Measurements from ENCODE around the gene RBMY1D.
"Not testable (repeated sequence)": the region's sequence is repeated elsewhere in the genome, so short reads cannot be mapped to it uniquely, and the experiment has no call there.

RBMY1D gene

DNA sequence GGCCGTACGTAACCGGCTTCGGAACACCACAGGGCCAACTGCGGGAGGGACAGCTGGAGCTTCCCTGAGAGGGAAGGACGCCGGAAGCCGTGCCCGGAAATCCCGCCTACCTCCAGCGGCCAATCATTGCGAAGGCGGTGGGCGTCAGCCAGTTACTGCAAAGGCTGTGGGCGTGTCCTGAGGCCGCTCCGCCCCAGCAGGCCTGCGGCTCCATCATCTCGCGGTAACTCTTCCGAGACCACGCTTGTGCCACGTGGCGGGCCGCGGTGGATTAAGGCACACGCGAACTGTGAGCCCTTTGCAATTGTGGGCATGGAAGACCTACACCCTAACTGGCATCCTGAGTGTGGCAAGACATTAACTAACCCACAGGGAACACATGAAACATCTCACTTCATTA, at the start of gene RBMY1D:
TSS of gene RBMY1D (minus strand) at position 101 of the 400 bp plus-strand sequence. CDS start 2,013 bp downstream, outside the sequence.
- not testable (repeated sequence) for DNase-seq

DNA sequence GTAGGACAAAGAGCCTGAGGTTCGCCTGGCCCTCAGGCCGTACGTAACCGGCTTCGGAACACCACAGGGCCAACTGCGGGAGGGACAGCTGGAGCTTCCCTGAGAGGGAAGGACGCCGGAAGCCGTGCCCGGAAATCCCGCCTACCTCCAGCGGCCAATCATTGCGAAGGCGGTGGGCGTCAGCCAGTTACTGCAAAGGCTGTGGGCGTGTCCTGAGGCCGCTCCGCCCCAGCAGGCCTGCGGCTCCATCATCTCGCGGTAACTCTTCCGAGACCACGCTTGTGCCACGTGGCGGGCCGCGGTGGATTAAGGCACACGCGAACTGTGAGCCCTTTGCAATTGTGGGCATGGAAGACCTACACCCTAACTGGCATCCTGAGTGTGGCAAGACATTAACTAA, 23.6 kb upstream of the RBMY1D start, which contains the start of gene RBMY1E:
TSS of gene RBMY1E (minus strand) at position 101 of the 400 bp plus-strand sequence. CDS start 1,978 bp downstream, outside the sequence.
- not testable (repeated sequence) for DNase-seq

DNA sequence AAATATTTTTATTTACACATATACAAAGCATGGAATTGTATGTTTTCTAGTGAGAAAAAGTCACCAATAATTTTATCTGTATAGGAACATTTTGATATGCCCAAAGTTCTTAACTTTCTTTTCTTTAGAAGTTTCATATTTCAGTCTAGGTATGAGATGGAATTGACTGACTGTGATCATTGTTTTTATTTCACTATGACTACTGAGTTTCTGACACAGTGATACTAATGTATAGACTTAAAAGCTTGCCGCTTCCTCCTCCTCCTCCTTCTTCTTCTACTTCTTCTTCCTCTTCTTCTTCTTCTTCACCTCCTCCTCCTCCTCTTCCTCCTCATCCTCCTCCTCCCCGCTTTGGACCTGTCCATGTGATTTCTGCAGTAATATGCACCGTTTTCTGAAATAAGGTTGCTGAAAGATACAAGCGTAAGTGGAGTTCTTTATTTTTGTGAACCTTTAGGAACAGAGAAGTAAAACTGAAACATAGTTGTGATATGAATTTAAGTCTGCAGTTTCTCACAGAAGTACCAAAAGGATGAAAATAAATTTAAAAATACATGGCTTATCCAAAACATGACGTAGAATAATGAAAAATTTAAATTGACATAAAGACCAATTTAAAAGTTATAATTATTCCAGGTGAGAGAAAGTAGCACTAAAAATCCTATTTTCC, 24.8 kb downstream of the RBMY1D start:
- DNase-seq: not testable (repeated sequence)

DNA sequence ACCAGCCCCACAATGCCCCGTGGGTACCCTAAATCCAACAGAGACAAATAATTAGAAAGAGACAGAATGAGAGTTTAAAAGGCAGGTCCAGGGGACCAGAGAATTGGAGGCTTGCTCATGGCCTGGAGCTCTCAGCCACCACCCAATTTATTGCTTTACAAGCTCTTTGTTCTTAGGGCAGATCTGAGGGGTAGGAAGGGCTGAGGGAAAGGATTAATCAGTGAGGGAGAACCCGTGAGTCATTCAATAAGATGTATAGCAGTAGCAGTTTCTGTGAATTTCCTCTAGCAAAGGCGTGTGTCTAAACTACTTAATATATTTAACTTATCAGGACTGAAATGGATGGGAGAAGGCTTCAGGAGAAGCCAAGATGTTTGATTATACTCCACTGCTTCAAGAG, 48.8 kb downstream of the RBMY1D start:
- no peak for DNase-seq

DNA sequence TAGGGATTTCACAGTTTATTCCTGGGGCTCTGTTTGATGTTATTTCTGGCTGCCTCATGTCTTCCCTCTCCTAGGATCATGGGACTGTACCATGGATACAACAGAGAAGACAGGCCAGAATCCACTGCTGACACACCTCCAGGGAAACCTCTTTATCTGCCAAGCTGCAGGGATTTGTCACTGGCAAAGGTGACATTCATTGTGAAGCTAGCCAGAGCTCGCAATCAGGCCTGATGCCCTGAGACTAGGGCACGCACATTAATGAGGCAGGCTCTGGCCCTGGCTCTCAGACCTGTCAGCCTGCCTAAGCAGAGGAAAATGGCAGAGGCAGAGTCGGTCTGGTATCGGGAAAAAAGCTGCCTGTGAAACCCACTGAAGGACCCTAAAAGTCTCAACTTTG, 52.2 kb downstream of the RBMY1D start:
- DNase-seq: no peak

DNA sequence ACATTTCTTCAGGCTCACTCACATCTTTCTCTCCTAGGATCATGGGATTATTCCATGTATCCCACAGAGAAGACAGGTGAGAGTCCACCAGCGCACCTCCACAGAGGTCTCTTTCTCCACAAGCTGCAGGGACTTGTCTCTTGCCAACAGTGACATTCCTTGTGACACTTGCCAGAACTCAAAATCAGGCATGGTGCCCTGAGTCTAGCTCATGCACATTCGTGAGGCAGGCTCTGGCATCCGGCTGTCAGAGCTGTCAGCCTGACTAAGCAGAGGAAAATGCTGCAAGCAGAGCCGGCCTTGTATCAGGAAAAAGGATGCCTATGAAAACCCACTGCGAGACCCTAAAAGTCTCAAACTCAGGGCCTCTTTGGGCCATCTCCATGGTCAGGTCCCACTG, 54.8 kb downstream of the RBMY1D start:
- DNase-seq: no peak

DNA sequence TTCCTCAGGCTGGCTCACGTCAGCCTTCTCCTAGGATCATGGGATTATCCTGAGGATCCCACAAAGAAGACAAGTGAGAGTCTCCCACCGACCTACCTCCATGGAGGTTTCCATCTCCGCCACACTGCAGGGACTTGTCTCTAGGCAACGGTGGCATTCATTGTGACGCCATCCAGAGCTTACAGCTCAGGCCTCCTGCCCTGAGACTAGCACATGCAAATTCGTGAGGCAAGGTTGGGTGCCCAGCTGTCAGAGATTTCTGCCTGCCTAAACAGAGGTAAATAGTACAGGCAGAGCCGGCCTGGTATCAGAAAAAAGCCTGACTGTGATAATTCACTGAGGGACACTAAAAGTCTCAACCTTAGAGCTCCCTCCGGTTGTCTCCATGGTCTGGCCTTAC, 58.0 kb downstream of the RBMY1D start:
- no peak for DNase-seq

DNA sequence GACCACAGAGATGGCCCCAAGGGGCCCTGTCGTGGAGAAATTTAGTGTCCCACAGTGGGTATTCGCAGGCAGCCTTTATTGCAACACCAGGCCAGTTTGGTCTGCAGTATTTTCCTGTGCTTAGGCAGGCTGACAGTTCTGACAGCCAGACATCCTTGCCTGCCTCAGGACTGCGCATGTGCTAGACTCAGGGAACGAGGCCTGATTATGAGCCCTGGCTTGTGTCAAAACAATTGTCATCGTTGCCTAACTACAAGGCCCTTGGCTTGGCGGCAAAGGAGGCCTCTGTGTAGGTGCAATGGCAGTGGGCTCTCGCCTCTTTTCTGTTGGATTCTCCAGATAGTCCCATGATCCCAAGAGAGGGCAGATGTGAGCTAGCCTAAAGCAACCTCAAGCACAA, 59.3 kb downstream of the RBMY1D start:
- no peak for DNase-seq
